Measurements from ENCODE around the gene HMG20A.
"Not testable (repeated sequence)": the region's sequence is repeated elsewhere in the genome, so short reads cannot be mapped to it uniquely, and the experiment has no call there.

HMG20A gene

GRCh38 chr15:77409259-77410156, 11.2 kb upstream of the HMG20A start:
- no peak for DNase-seq

- DNase-seq = not testable (repeated sequence)
These were observed 10.6 kb upstream of the HMG20A start for GRCh38 chr15:77410157-77410500.

DNA sequence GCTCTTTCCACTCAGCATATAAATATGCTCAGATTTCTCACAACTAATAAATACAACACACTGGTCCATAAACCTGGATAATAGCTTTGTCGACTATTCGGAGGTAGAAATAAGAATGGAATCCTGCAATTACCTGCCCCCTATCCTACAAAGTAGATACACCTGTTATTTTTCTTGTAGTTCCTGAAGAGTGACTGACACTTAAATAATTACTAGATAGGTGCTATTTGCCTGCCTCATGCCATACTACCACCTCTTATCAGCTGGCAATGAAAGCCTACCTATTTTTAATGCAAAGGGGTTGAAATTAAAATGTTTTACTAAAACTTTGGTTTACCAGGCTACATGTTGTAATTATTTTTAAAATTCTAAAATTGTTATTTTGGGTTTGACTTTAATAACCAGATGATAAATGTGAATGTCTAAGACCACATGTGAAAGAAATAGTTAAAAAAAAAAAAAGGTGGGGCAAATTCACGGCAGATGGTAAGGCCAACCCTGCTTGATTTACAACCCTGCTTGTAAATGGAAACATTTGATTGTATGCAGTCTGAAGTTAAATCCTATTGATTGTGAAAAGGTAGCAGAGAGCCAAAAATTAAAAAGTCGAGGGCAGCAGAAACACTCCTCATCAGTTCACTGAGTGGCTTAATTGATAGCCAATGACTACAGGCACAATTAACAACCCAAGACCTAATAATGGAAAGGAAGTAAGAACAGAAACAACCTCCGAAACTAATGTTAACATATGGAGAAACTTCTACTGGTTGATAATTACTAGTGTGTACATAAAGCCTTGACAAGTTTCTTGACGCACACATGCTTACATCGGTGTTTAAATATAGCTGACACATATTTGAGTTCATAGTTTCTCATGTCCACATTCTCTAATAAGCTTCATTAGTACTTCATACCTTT, 9.7 kb upstream of the HMG20A start:
- DNase-seq = no peak

GRCh38 chr15:77411619-77411976, 9.1 kb upstream of the HMG20A start:
- DNase-seq = no peak

- no peak for DNase-seq
These were observed 7.6 kb upstream of the HMG20A start for GRCh38 chr15:77412972-77413698.

DNA sequence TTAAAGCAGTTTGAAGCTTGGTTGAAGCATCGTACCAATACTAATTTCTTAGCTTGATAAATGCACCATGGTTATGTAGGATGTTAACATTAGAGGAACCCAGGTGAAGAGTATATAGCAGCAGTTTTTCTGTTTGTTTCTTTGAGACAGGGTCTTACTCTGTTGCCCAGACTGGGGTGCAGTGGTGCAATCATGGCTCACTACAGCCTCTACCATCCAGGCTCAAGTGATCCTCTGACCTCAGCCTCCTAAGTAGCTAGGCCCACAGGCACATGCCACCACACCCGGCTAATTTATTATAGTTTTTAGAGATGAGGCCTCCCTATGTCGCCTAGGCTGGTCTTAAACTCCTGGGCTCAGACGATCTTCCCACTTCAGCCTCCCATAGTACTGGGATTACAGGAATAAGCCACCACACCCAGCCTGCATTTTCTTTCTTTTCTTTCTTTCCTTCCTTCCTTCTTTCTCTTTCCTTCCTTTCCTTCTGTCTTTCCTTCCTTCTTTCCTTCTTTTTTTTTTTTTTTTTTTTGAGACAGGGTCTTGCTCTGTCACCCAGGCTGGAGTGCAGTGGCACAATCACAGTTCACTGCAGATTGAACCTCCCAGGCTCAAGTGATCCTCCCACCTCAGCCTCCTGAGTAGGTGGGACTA, 6.9 kb upstream of the HMG20A start:
- no peak for DNase-seq

- DNase-seq = no peak
These were observed 5.8 kb upstream of the HMG20A start for GRCh38 chr15:77414789-77415442.

- no peak for DNase-seq
These were observed 5.1 kb upstream of the HMG20A start for GRCh38 chr15:77415450-77416147.

GRCh38 chr15:77416148-77416455, 4.6 kb upstream of the HMG20A start:
- DNase-seq = no peak

GRCh38 chr15:77416954-77417353, 3.7 kb upstream of the HMG20A start:
- DNase-seq = no peak

- DNase-seq = no peak
These were observed 3.1 kb upstream of the HMG20A start for GRCh38 chr15:77417602-77418001.

DNA sequence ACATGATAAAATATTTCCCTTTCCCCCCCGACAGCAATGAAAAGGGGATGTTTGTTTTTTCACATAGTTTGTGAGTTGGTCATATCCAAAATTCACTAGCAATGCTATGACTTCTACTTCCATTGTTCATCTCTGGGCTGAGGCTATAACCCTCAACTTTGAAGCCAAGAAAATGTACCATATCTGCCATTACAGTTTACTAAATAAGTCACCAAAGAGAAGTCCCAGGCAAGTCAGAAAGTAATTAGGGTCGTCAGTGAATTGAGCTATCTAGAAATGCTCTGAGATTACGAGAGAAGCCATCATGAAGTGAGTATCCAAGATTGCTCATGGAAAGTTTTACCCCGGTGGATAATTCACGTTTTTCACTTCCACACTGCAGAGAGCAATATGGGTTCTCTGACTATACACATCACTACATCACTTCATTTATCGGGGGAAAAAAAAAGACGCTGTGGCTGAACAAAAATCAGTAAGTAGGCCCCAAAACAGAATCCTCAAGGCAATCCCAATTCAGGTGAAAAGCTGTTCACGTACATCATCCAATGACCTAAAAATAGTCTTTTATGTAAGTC, 2.2 kb upstream of the HMG20A start:
- no peak for DNase-seq

- peak; percentile 56 for DNase-seq
These were observed 1.5 kb upstream of the HMG20A start for GRCh38 chr15:77418966-77419835.

- DNase-seq = peak; percentile 99
These were observed 665 bp upstream of the HMG20A start, which contains the start of gene PEAK1 for GRCh38 chr15:77419836-77420609. TSS of gene PEAK1 (minus strand) at chr15:77420104. CDS start at chr15:77181926, 238,178 bp downstream.

DNA sequence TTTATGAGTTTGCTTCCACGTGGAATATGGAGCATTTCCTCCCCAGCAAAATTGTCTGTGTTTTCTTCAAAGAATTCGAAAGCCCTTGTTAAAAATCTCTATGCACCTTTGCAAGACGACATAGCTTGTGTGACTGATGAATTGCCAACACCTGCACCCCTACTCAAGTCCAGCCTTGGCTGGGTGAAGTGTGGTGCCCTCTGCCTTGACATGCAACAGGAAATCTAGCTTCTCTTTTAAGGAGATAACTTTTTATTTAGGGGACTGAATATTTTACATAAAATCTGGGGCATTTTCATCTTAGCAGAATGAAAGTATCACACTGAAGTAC, 647 bp downstream of the HMG20A start:
- no peak for DNase-seq

DNA sequence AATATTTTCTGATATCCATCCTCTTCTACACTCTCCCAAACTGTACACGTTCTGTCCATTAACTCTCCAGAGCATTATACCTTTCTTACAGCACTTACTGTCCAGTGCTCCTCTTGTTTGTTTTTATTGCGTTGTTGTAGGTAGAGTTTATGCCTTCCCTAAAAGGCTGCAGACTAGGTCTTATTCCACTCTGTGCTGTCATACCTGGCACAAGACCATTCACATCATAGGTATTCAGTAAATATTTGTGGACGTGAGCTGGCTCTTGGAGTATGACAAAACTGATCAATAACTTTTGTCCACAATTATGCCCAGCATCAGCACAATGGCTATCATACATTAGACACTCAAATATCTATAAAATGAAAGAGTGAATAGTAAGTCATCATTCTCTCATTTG, 4.4 kb downstream of the HMG20A start:
- DNase-seq = no peak

- DNase-seq = no peak
These were observed 5.7 kb downstream of the HMG20A start for GRCh38 chr15:77426377-77426776.

DNA sequence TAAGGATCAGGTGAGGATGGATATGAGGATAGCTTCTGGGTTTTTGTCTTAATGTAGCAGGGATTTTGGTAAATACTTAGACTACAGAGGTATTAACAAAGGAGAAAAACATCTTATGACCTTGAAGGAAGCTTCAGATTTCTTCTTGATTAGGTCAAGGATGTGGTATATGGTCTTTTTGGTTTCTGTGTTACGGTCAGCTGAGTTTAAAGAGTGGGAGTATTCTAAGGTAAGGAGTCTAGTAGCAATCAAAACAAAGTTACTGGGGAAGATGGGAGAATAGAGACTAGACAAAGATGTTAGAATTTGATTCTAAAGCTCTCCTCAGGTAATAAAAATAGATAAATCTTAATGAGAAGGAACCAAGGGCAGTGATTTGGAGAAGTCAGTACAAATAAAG, 6.2 kb downstream of the HMG20A start:
- DNase-seq = no peak

GRCh38 chr15:77430213-77430612, 9.5 kb downstream of the HMG20A start:
- DNase-seq = no peak

- no peak for DNase-seq
These were observed 10.0 kb downstream of the HMG20A start for GRCh38 chr15:77430652-77431051.
